GM19395 (cell line): ENCODE measurements around the gene WASHC2C.
A peak's percentile ranks its signal among the peaks of the same experiment; 100 is the strongest.
"Not testable (repeated sequence)": the region's sequence is repeated elsewhere in the genome, so short reads cannot be mapped to it uniquely, and the experiment has no call there.

Experiments
- ATAC-seq: cut with Tn5 transposase; IDR thresholded peaks from one replicate; pipeline ENCODE4 v1.9.1; 2021; ENCODE audit warnings: mild to moderate bottlenecking, moderate library complexity; ENCODE audit not compliant: unreplicated experiment

The WASHC2C gene

GRCh38 chr10:45726703-45727420 is at the start of gene WASHC2C:
Gene WASHC2C, plus strand, starts transcription at chr10:45727266. Its CDS starts 52 bp downstream, at chr10:45727318.
- peak; percentile 96 for ATAC-seq

- not testable (repeated sequence) for ATAC-seq
Measured at GRCh38 chr10:45678467-45678866, 48.6 kb upstream of the WASHC2C start.

- ATAC-seq = not testable (repeated sequence)
Measured at GRCh38 chr10:45710200-45710796, 16.8 kb upstream of the WASHC2C start.

GRCh38 chr10:45711223-45711622 is 15.8 kb upstream of the WASHC2C start:
- not testable (repeated sequence) for ATAC-seq

- ATAC-seq = not testable (repeated sequence)
Measured at GRCh38 chr10:45717053-45717452, 10.0 kb upstream of the WASHC2C start.

- not testable (repeated sequence) for ATAC-seq
Measured at GRCh38 chr10:45717642-45718041, 9.4 kb upstream of the WASHC2C start.

- ATAC-seq = not testable (repeated sequence)
Measured at GRCh38 chr10:45721503-45721902, 5.6 kb upstream of the WASHC2C start.

- ATAC-seq = not testable (repeated sequence)
Measured at GRCh38 chr10:45723851-45724250, 3.2 kb upstream of the WASHC2C start.

- peak; percentile 67 for ATAC-seq
Measured at GRCh38 chr10:45727421-45727965, 427 bp downstream of the WASHC2C start.

- ATAC-seq = not testable (repeated sequence)
Measured at GRCh38 chr10:45734449-45734848, 7.4 kb downstream of the WASHC2C start.

- ATAC-seq = not testable (repeated sequence)
Measured at GRCh38 chr10:45734867-45735266, 7.8 kb downstream of the WASHC2C start.

GRCh38 chr10:45741559-45741958 is 14.5 kb downstream of the WASHC2C start:
- ATAC-seq = not testable (repeated sequence)

GRCh38 chr10:45742014-45742413 is 14.9 kb downstream of the WASHC2C start:
- not testable (repeated sequence) for ATAC-seq

- not testable (repeated sequence) for ATAC-seq
Measured at GRCh38 chr10:45751141-45751540, 24.1 kb downstream of the WASHC2C start.

- not testable (repeated sequence) for ATAC-seq
Measured at GRCh38 chr10:45752210-45752609, 25.1 kb downstream of the WASHC2C start.

- ATAC-seq = not testable (repeated sequence)
Measured at GRCh38 chr10:45753979-45754495, 27.0 kb downstream of the WASHC2C start.

- not testable (repeated sequence) for ATAC-seq
Measured at GRCh38 chr10:45755083-45755482, 28.0 kb downstream of the WASHC2C start.

- not testable (repeated sequence) for ATAC-seq
Measured at GRCh38 chr10:45756065-45756464, 29.0 kb downstream of the WASHC2C start.

GRCh38 chr10:45757661-45758396 is 30.8 kb downstream of the WASHC2C start:
- not testable (repeated sequence) for ATAC-seq

GRCh38 chr10:45761622-45762021 is 34.6 kb downstream of the WASHC2C start:
- not testable (repeated sequence) for ATAC-seq

- ATAC-seq = not testable (repeated sequence)
Measured at GRCh38 chr10:45763037-45763436, 36.0 kb downstream of the WASHC2C start.
